Natural killer cell treated with Interleukin-12 subunit alpha and Interleukin-12 subunit beta and Interleukin-15 and Interleukin-18, amount 100 ng/mL, for 72 hours (primary cell): ENCODE measurements around the gene MAMLD1. TPM values are rescaled to one million over a fixed set of nuclear protein-coding genes. Genes with fewer than 3 reads are reported as not detected.

Source experiments
- ATAC-seq, 2 donors: fragments of 150-1000 bp; cut with Tn5 transposase in 1 of 2; sonication (Bioruptor Pico), chemical (Tn5 transposase) in 1 of 2; 2 replicates each; pipeline ENCODE4 v1.10.0; 2021
- DNase-seq: peaks from one replicate; pipeline ENCODE4 v3.0.0; 2022; ENCODE audit warnings: low spot score
- H3K27ac Mint-ChIP-seq, 2 donors: 1 replicate in 1 of 2; 2 replicates in 1 of 2; pipeline ENCODE4 v1.8.0; 2022; ENCODE audit warnings: mixed read lengths in 2 of 2, mild to moderate bottlenecking in 1 of 2, moderate library complexity in 1 of 2
- H3K27me3 Mint-ChIP-seq, 2 donors: 1 replicate in 1 of 2; 2 replicates in 1 of 2; pipeline ENCODE4 v1.8.0; 2022; ENCODE audit warnings: mixed read lengths in 2 of 2
- H3K36me3 Mint-ChIP-seq: one replicate; pipeline ENCODE4 v1.8.0; 2022; ENCODE audit warnings: mixed read lengths
- H3K4me1 Mint-ChIP-seq, 2 donors: 1 replicate in 1 of 2; 2 replicates in 1 of 2; pipeline ENCODE4 v1.8.0; 2022; ENCODE audit warnings: low read depth in 2 of 2, mixed read lengths in 2 of 2, mild to moderate bottlenecking in 1 of 2
- H3K4me3 Mint-ChIP-seq: one replicate; pipeline ENCODE4 v1.8.0; 2022; ENCODE audit warnings: mixed read lengths
- H3K9me3 Mint-ChIP-seq: 2 replicates; pipeline ENCODE4 v1.8.0; 2022; ENCODE audit warnings: mixed read lengths
- total RNA-seq, 2 donors: library from RNA; stranded (reverse); gene quantifications; one replicate each; pipeline ENCODE4 v1.2.3, GENCODE V29; 2022

MAMLD1 gene
- total RNA-seq, result 1 to 10 TPM; 2.0 to 3.5 TPM

GRCh38 chrX:150362599-150363481 is at the start of gene MAMLD1:
TSS of gene MAMLD1 (plus strand) at chrX:150363317. CDS start at chrX:150445517, 82,200 bp downstream.
- DNase-seq, result peak; percentile 63
- H3K36me3 Mint-ChIP-seq, result no peaks in the 10 kb centered on the region
- peak within 1 kb of the TSS; percentile 94 for H3K4me3 Mint-ChIP-seq
- no peaks in the 10 kb centered on the region for H3K9me3 Mint-ChIP-seq
- peaks cover 20 to 21% of the 10 kb centered on the region in 2 donors for H3K27me3 Mint-ChIP-seq
- peak within 1 kb of the TSS in 1 of 2 donors; percentile 54 for H3K27ac Mint-ChIP-seq
- peaks cover 21 to 26% of the 10 kb centered on the region in 2 donors for H3K4me1 Mint-ChIP-seq
- ATAC-seq, result peak; percentile 75 to 78

- Mint-ChIP-seq H3K4me3 (no peak overlapping the region), H3K27me3 (peaks cover 0 to 10% of the 10 kb centered on the region in 2 donors), H3K36me3 (no peaks in the 10 kb centered on the region), H3K4me1 (peaks cover 6 to 9% of the 10 kb centered on the region in 2 donors), H3K9me3 (no peaks in the 10 kb centered on the region), H3K27ac (no peak overlapping the region)
- no peak for DNase-seq
- ATAC-seq, result no peak
These were observed 49.6 kb upstream of the MAMLD1 start for GRCh38 chrX:150313514-150313913.

GRCh38 chrX:150314186-150314585 is 48.9 kb upstream of the MAMLD1 start:
- DNase-seq, result no peak
- Mint-ChIP-seq H3K27ac (no peak overlapping the region), H3K36me3 (no peaks in the 10 kb centered on the region), H3K27me3 (peaks cover 0 to 10% of the 10 kb centered on the region in 2 donors), H3K4me1 (peaks cover 3 to 4% of the 10 kb centered on the region in 2 donors), H3K9me3 (no peaks in the 10 kb centered on the region), H3K4me3 (no peak overlapping the region)
- ATAC-seq, result no peak

GRCh38 chrX:150316564-150316963 is 46.6 kb upstream of the MAMLD1 start:
- no peak for ATAC-seq
- Mint-ChIP-seq H3K36me3 (no peaks in the 10 kb centered on the region), H3K4me1 (no peaks in the 10 kb centered on the region), H3K27me3 (peaks cover 0 to 14% of the 10 kb centered on the region in 2 donors), H3K27ac (no peak overlapping the region), H3K4me3 (no peak overlapping the region), H3K9me3 (no peaks in the 10 kb centered on the region)
- DNase-seq, result no peak

- Mint-ChIP-seq H3K9me3 (no peaks in the 10 kb centered on the region), H3K27ac (no peak overlapping the region), H3K4me3 (no peak overlapping the region), H3K27me3 (peaks cover 7 to 19% of the 10 kb centered on the region in 2 donors), H3K4me1 (peaks cover 0 to 5% of the 10 kb centered on the region in 2 donors), H3K36me3 (no peaks in the 10 kb centered on the region)
- DNase-seq (no peak), ATAC-seq (no peak)
These were observed 40.1 kb upstream of the MAMLD1 start for GRCh38 chrX:150323020-150323419.

GRCh38 chrX:150324035-150324728 is 38.9 kb upstream of the MAMLD1 start:
- Mint-ChIP-seq H3K36me3 (no peaks in the 10 kb centered on the region), H3K9me3 (no peaks in the 10 kb centered on the region), H3K4me1 (peaks cover 0 to 5% of the 10 kb centered on the region in 2 donors), H3K27ac (no peak overlapping the region), H3K27me3 (peaks cover 7 to 20% of the 10 kb centered on the region in 2 donors), H3K4me3 (no peak overlapping the region)
- ATAC-seq, result no peak
- DNase-seq, result no peak

GRCh38 chrX:150324919-150325318 is 38.2 kb upstream of the MAMLD1 start:
- no peaks in the 10 kb centered on the region for H3K9me3 Mint-ChIP-seq
- DNase-seq (no peak), ATAC-seq (no peak)
- H3K4me1 Mint-ChIP-seq, result peaks cover 0 to 5% of the 10 kb centered on the region in 2 donors
- peaks cover 7 to 20% of the 10 kb centered on the region in 2 donors for H3K27me3 Mint-ChIP-seq
- no peak overlapping the region for H3K4me3 Mint-ChIP-seq
- no peaks in the 10 kb centered on the region for H3K36me3 Mint-ChIP-seq
- no peak overlapping the region for H3K27ac Mint-ChIP-seq

- DNase-seq (no peak), ATAC-seq (no peak)
- Mint-ChIP-seq H3K27ac (no peak overlapping the region), H3K27me3 (peaks cover 7 to 16% of the 10 kb centered on the region in 2 donors), H3K4me1 (peaks cover 0 to 5% of the 10 kb centered on the region in 2 donors), H3K9me3 (no peaks in the 10 kb centered on the region), H3K4me3 (no peak overlapping the region), H3K36me3 (no peaks in the 10 kb centered on the region)
These were observed 36.4 kb upstream of the MAMLD1 start for GRCh38 chrX:150326541-150327247.

- H3K9me3 Mint-ChIP-seq, result no peaks in the 10 kb centered on the region
- no peak for ATAC-seq
- H3K27ac Mint-ChIP-seq, result no peak overlapping the region
- H3K4me1 Mint-ChIP-seq, result peaks cover 3 to 14% of the 10 kb centered on the region in 2 donors
- peaks cover 7 to 15% of the 10 kb centered on the region in 2 donors for H3K27me3 Mint-ChIP-seq
- no peak overlapping the region for H3K4me3 Mint-ChIP-seq
- no peak for DNase-seq
- H3K36me3 Mint-ChIP-seq, result no peaks in the 10 kb centered on the region
These were observed 33.8 kb upstream of the MAMLD1 start for GRCh38 chrX:150329282-150329681.

GRCh38 chrX:150329868-150330267 is 33.2 kb upstream of the MAMLD1 start:
- H3K4me3 Mint-ChIP-seq, result no peak overlapping the region
- no peaks in the 10 kb centered on the region for H3K36me3 Mint-ChIP-seq
- no peak overlapping the region for H3K27ac Mint-ChIP-seq
- H3K4me1 Mint-ChIP-seq, result peaks cover 3 to 14% of the 10 kb centered on the region in 2 donors
- ATAC-seq (no peak), DNase-seq (no peak)
- H3K27me3 Mint-ChIP-seq, result peaks cover 7 to 13% of the 10 kb centered on the region in 2 donors
- no peaks in the 10 kb centered on the region for H3K9me3 Mint-ChIP-seq

- H3K4me1 Mint-ChIP-seq, result peaks cover 3 to 9% of the 10 kb centered on the region in 2 donors
- H3K4me3 Mint-ChIP-seq, result no peak overlapping the region
- no peaks in the 10 kb centered on the region for H3K9me3 Mint-ChIP-seq
- no peak for ATAC-seq
- H3K36me3 Mint-ChIP-seq, result no peaks in the 10 kb centered on the region
- DNase-seq, result no peak
- H3K27ac Mint-ChIP-seq, result no peak overlapping the region
- peaks cover 0 to 6% of the 10 kb centered on the region in 2 donors for H3K27me3 Mint-ChIP-seq
These were observed 31.1 kb upstream of the MAMLD1 start for GRCh38 chrX:150332023-150332422.

GRCh38 chrX:150334100-150334499 is 29.0 kb upstream of the MAMLD1 start:
- Mint-ChIP-seq H3K27ac (no peak overlapping the region), H3K4me1 (peaks cover 3 to 9% of the 10 kb centered on the region in 2 donors), H3K4me3 (no peak overlapping the region), H3K36me3 (no peaks in the 10 kb centered on the region), H3K27me3 (peaks cover 0 to 2% of the 10 kb centered on the region in 2 donors), H3K9me3 (no peaks in the 10 kb centered on the region)
- DNase-seq (no peak), ATAC-seq (no peak)

- H3K9me3 Mint-ChIP-seq, result no peaks in the 10 kb centered on the region
- H3K4me3 Mint-ChIP-seq, result no peak overlapping the region
- H3K27me3 Mint-ChIP-seq, result peaks cover 0 to 2% of the 10 kb centered on the region in 2 donors
- no peaks in the 10 kb centered on the region for H3K36me3 Mint-ChIP-seq
- ATAC-seq (no peak), DNase-seq (no peak)
- no peak overlapping the region for H3K27ac Mint-ChIP-seq
- peaks cover 3 to 9% of the 10 kb centered on the region in 2 donors for H3K4me1 Mint-ChIP-seq
These were observed 28.1 kb upstream of the MAMLD1 start for GRCh38 chrX:150334981-150335380.
